Uterus (tissue), 2 donors: Measurements from ENCODE around the gene ANP32B.

Source experiments
- POLR2A ChIP-seq, 2 donors: fragments of 450-650 bp; IDR thresholded peaks; one replicate each; pipeline ENCODE4 v1.6.1; 2016; ENCODE audit warnings: antibody characterized with exemption in 2 of 2, mild to moderate bottlenecking in 1 of 2, moderate library complexity in 1 of 2
- TF ChIP-seq, protein P1 (sequence below), 4 experiments: fragments of 200-600 bp in 2 of 4; fragments of 450-650 bp in 2 of 4; sonication (generic) in 2 of 4; IDR thresholded peaks; one replicate each; pipeline ENCODE4 v1.5.1; 2016 to 2019; ENCODE audit warnings: antibody characterized with exemption in 4 of 4, mild to moderate bottlenecking in 2 of 4, moderate library complexity in 1 of 4

DNA sequence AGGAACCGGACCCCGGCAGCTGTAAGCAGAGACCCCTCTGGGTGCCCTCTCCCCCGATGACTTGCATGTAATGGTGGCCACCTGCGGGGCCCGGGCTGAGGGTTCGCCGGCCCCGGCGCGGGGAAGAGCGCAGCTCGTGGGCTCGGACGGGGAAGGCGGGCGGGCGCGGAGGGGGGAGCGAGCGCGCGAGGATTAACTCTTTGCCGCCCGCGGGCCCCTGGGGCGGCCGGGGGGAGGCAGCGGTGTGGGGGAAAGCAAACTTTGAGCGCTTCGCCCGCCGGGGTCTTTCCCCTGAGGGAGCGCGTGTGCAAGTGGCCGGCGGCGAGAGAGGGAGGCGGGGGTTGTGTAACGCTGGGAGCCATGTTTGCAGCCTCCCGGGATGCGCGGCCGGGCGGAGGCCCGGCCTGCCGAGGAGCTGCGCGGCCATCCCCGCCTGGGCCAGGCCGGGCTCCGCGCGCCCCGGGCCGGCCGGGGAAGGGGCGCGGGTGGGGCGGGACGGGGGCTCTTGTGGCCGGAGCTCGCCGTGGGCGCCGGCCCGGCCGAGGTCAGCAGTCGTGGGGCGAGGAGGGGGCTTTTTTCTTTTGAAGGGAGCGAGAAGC, 547 bp downstream of the ANP32B start:
- TF ChIP-seq POLR2A (IDR thresholded peaks at IDR 0.05) = no peak
- TF ChIP-seq, protein P1, sequence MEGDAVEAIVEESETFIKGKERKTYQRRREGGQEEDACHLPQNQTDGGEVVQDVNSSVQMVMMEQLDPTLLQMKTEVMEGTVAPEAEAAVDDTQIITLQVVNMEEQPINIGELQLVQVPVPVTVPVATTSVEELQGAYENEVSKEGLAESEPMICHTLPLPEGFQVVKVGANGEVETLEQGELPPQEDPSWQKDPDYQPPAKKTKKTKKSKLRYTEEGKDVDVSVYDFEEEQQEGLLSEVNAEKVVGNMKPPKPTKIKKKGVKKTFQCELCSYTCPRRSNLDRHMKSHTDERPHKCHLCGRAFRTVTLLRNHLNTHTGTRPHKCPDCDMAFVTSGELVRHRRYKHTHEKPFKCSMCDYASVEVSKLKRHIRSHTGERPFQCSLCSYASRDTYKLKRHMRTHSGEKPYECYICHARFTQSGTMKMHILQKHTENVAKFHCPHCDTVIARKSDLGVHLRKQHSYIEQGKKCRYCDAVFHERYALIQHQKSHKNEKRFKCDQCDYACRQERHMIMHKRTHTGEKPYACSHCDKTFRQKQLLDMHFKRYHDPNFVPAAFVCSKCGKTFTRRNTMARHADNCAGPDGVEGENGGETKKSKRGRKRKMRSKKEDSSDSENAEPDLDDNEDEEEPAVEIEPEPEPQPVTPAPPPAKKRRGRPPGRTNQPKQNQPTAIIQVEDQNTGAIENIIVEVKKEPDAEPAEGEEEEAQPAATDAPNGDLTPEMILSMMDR (IDR thresholded peaks at IDR 0.05) = no peak
